Sciatic nerve (tissue), 2 donors: Measurements from ENCODE around the gene OCA2. TPM values are rescaled to one million over a fixed set of nuclear protein-coding genes. Genes with fewer than 3 reads are reported as not detected.
A peak's percentile ranks its signal among the peaks of the same experiment; 100 is the strongest.

ENCODE experiments used
- ATAC-seq: fragments of 200-7000 bp; cut with Tn5 transposase; one replicate; pipeline ENCODE4 v1.9.1; 2020; ENCODE audit warnings: mild to moderate bottlenecking, moderate library complexity
- DNase-seq: peaks from one replicate; pipeline ENCODE4 v3.0.0-alpha.2; 2020; ENCODE audit warnings: low spot score
- intact Hi-C: fragments of 100-400 bp; cut with DNase I; formaldehyde crosslinking; loops from one replicate; pipeline ENCODE4 v1.14.2; 2022
- total RNA-seq: library from RNA; stranded (reverse); fragmentation: NEBNext Ultra II Directional; extraction: Animal tissue kit (Norgen Biotek cat#: 25700); gene quantifications from one replicate; pipeline ENCODE4 v1.2.1, GENCODE V29; 2021
- donor health status: DM: no; HTN: no; CAD: no.
- donor health status: DM: no; HTN: no; CAD: no.

The OCA2 gene
- total RNA-seq, 1 donor from 2014 or later = 0.98 TPM

GRCh38 chr15:28107111-28107903 lies 8.2 kb upstream of the OCA2 start:
- peak; percentile 25 for ATAC-seq
- peak; percentile 53 for DNase-seq
- intact Hi-C loops = no loop called here

GRCh38 chr15:28106294-28107110 lies 7.4 kb upstream of the OCA2 start:
- ATAC-seq (peak; percentile 10), DNase-seq (peak; percentile 55)
- intact Hi-C loops = no loop called here

GRCh38 chr15:28105793-28106192 lies 6.7 kb upstream of the OCA2 start:
- DNase-seq = no peak
- no peak for ATAC-seq
- intact Hi-C loops = no loop called here

GRCh38 chr15:28105224-28105791 lies 6.2 kb upstream of the OCA2 start:
- intact Hi-C loops = no loop called here
- DNase-seq = peak; percentile 34
- no peak for ATAC-seq

GRCh38 chr15:28104326-28104725 lies 5.2 kb upstream of the OCA2 start:
- DNase-seq (peak; percentile 27), ATAC-seq (no peak)
- intact Hi-C loops = no loop called here

- peak; percentile 21 for DNase-seq
- intact Hi-C loops = no loop called here
- no peak for ATAC-seq
Measured at GRCh38 chr15:28103831-28104230, 4.7 kb upstream of the OCA2 start.

- DNase-seq = peak; percentile 18
- intact Hi-C loops = no loop called here
Measured at GRCh38 chr15:28101983-28102441, 2.9 kb upstream of the OCA2 start.

GRCh38 chr15:28101201-28101600 lies 2.1 kb upstream of the OCA2 start:
- intact Hi-C loops = no loop called here
- ATAC-seq = no peak
- peak; percentile 33 for DNase-seq

More at GRCh38 chr15:28101983-28102441, 2.9 kb upstream of the OCA2 start:
- no peak for ATAC-seq

- ATAC-seq (no peak), DNase-seq (peak; percentile 37)
- intact Hi-C loops = no loop called here
Measured at GRCh38 chr15:28100516-28101195, 1.5 kb upstream of the OCA2 start.

- DNase-seq (no peak), ATAC-seq (no peak)
- intact Hi-C loops = loop anchor here (10.0 kb wide), 1 partner anchor 1085 kb away; no protein-coding TSS in a partner anchor
Measured at GRCh38 chr15:28099555-28100140, 533 bp upstream of the OCA2 start.

- no peak for ATAC-seq
- intact Hi-C loops = loop anchor here (10.0 kb wide), 1 partner anchor 1084 kb away; no protein-coding TSS in a partner anchor
- peak; percentile 23 for DNase-seq
Measured at GRCh38 chr15:28098360-28098765, 752 bp downstream of the OCA2 start.

GRCh38 chr15:28097656-28098359 lies 1.3 kb downstream of the OCA2 start:
- DNase-seq (peak; percentile 40), ATAC-seq (no peak)
- intact Hi-C loops = loop anchor here (10.0 kb wide), 1 partner anchor 1083 kb away; no protein-coding TSS in a partner anchor

- ATAC-seq (no peak), DNase-seq (peak; percentile 38)
- intact Hi-C loops = loop anchor here (10.0 kb wide), 1 partner anchor 1082 kb away; no protein-coding TSS in a partner anchor
Measured at GRCh38 chr15:28096670-28097431, 2.3 kb downstream of the OCA2 start.

- ATAC-seq = no peak
- DNase-seq = no peak
- intact Hi-C loops = loop anchor here (10.0 kb wide), 1 partner anchor 1082 kb away; no protein-coding TSS in a partner anchor
Measured at GRCh38 chr15:28096411-28096669, 2.8 kb downstream of the OCA2 start.

- no peak for ATAC-seq
- peak; percentile 56 for DNase-seq
- intact Hi-C loops = loop anchor here (10.0 kb wide), 1 partner anchor 1080 kb away; no protein-coding TSS in a partner anchor
Measured at GRCh38 chr15:28094732-28095521, 4.2 kb downstream of the OCA2 start.

- intact Hi-C loops = loop anchor here (10.0 kb wide), 1 partner anchor 1079 kb away; no protein-coding TSS in a partner anchor
- DNase-seq = no peak
- no peak for ATAC-seq
Measured at GRCh38 chr15:28093752-28094535, 5.2 kb downstream of the OCA2 start.
